K562 (cell line): ENCODE results near the gene BTBD16. TPM values are rescaled to one million over a fixed set of nuclear protein-coding genes. Genes with fewer than 3 reads are reported as not detected.

ENCODE experiments used
- ATAC-seq: fragments of 200-7000 bp; cut with Tn5 transposase; 3 replicates; pipeline ENCODE4 v1.9.1; 2020; ENCODE audit warnings: moderate library complexity
- BruUV-seq: library from RNA; stranded (reverse); fragments of 400-500 nt; replicated peaks from 2 replicates; lab custom pipeline; 2021; lab: Mats Ljungman, UMichigan
- CTCF ChIA-PET: fragments of 300-600 bp; formaldehyde crosslinking; extraction: SDS; loops from one replicate; lab custom pipeline; 2021; ENCODE audit warnings: low intra/inter-chr PET ratio; lab: Yijun Ruan, JAX
- POLR2A ChIA-PET: fragments of 300-600, 350-650 bp; sonication (Branson Sonifier 250); formaldehyde crosslinking; extraction: SDS; loops from one replicate; lab custom pipeline; 2021; ENCODE audit warnings: antibody characterized with exemption, inconsistent platforms; lab: Yijun Ruan, JAX
- DNase-seq, 4 experiments: peaks; one replicate each; pipeline versions ENCODE4 v3.0.0 to v3.0.0-alpha.2; 2011 to 2018; ENCODE audit warnings: low spot score in 3 of 4, mixed read lengths in 3 of 4; ENCODE audit errors: extremely low read depth in 1 of 4
- FAIRE-seq: peaks from 2 replicates; lab custom pipeline; 2011; peaks lifted over from hg19 to GRCh38; lab: Jason Lieb, UNC
- H2AFZ ChIP-seq: 2 replicates; pipeline ENCODE4 v1.6.0; 2011; ENCODE audit warnings: low read depth, low read length, control low read depth, inconsistent platforms
- H3K27ac ChIP-seq: fragments of 200-600 bp; 3 replicates; pipeline ENCODE4 v1.8.0; 2011; ENCODE audit warnings: low read depth, mild to moderate bottlenecking, control low read depth, inconsistent platforms, low read length, moderate library complexity, mixed read lengths; ENCODE audit errors: extremely low read depth
- H3K27me3 ChIP-seq, 2 experiments: fragments of 300-600 bp in 1 of 2; 2 replicates in 1 of 2; 3 replicates in 1 of 2; pipeline versions ENCODE4 v1.6.0 to v1.8.0; 2011; ENCODE audit warnings: inconsistent platforms in 2 of 2, low read length in 2 of 2, mild to moderate bottlenecking in 1 of 2, mixed read lengths in 1 of 2, moderate library complexity in 1 of 2; ENCODE audit not compliant: control insufficient read depth in 2 of 2, insufficient read depth in 2 of 2
- H3K36me3 ChIP-seq: fragments of 300-600 bp; 3 replicates; pipeline ENCODE4 v1.8.0; 2011; ENCODE audit warnings: mild to moderate bottlenecking, low read length, inconsistent platforms; ENCODE audit not compliant: control insufficient read depth, insufficient read depth
- H3K4me1 ChIP-seq, 2 experiments: fragments of 200-600 bp in 1 of 2; replicated peaks in 1 of 2; 2 replicates in 1 of 2; 3 replicates in 1 of 2; pipeline versions ENCODE4 v1.5.1 to v1.8.0; 2011; ENCODE audit warnings: inconsistent platforms in 2 of 2, low read length in 2 of 2, mild to moderate bottlenecking in 1 of 2, mixed read lengths in 1 of 2, moderate library complexity in 1 of 2; ENCODE audit not compliant: control insufficient read depth in 2 of 2, insufficient read depth in 2 of 2
- H3K4me2 ChIP-seq: 2 replicates; pipeline ENCODE4 v1.6.1; 2011; ENCODE audit warnings: low read length, control low read depth, inconsistent platforms, mixed read lengths; ENCODE audit not compliant: insufficient read depth
- H3K4me3 ChIP-seq: fragments of 200-600 bp; sonication (generic), shearing (Covaris generic); 2 replicates; pipeline ENCODE4 v1.5.1; 2016; ENCODE audit warnings: control low read depth, inconsistent platforms
- H3K79me2 ChIP-seq: fragments of 200-600 bp; 3 replicates; pipeline ENCODE4 v1.8.0; 2011; ENCODE audit warnings: low read length, inconsistent platforms; ENCODE audit not compliant: control insufficient read depth, insufficient read depth
- H3K9ac ChIP-seq, 2 experiments: 2 replicates each; pipeline versions ENCODE4 v1.6.0 to v1.6.1; 2011; ENCODE audit warnings: low read depth in 2 of 2, low read length in 2 of 2, control low read depth in 1 of 2, inconsistent platforms in 1 of 2, mild to moderate bottlenecking in 1 of 2, mixed read lengths in 1 of 2; ENCODE audit not compliant: insufficient read depth in 1 of 2
- H3K9me1 ChIP-seq: one replicate; pipeline ENCODE4 v1.6.0; 2011; ENCODE audit warnings: inconsistent platforms, mild to moderate bottlenecking, low read length, moderate library complexity; ENCODE audit not compliant: control insufficient read depth, insufficient read depth
- H3K9me3 ChIP-seq: replicated peaks from 2 replicates; pipeline ENCODE4 v1.5.1; 2011; ENCODE audit warnings: low read depth, low read length, inconsistent platforms; ENCODE audit not compliant: control insufficient read depth, insufficient read depth
- H4K20me1 ChIP-seq: replicated peaks from 2 replicates; pipeline ENCODE4 v1.6.1; 2011; ENCODE audit warnings: low read length, inconsistent platforms, mixed read lengths; ENCODE audit not compliant: control insufficient read depth, insufficient read depth
- ARID1B ChIP-seq: fragments of 450-650 bp; IDR thresholded peaks from 2 replicates; pipeline ENCODE4 v1.6.1; 2016; ENCODE audit warnings: antibody characterized with exemption, mild to moderate bottlenecking, inconsistent platforms
- BHLHE40 ChIP-seq: IDR thresholded peaks from 2 replicates; pipeline ENCODE4 v1.6.1; 2011; ENCODE audit warnings: low read length, improper control_type of control experiment
- E2F4 ChIP-seq: sonication (generic); formaldehyde crosslinking; IDR thresholded peaks from 2 replicates; pipeline ENCODE4 v1.8.0; 2022; ENCODE audit warnings: mild to moderate bottlenecking, low read depth, missing genetic modification reagents
- FOXP4 ChIP-seq: sonication (generic); formaldehyde crosslinking; IDR thresholded peaks from 2 replicates; pipeline ENCODE4 v1.8.0; 2022; ENCODE audit warnings: mild to moderate bottlenecking, missing genetic modification reagents, borderline replicate concordance
- RBBP5 ChIP-seq: fragments of 200-600 bp; sonication (generic); IDR thresholded peaks from 2 replicates; pipeline ENCODE4 v1.6.1; 2012; ENCODE audit warnings: borderline replicate concordance, mild to moderate bottlenecking, low read length, control low read depth, inconsistent platforms; ENCODE audit not compliant: insufficient read depth, poor library complexity, severe bottlenecking
- ZBTB1 ChIP-seq: sonication (generic); formaldehyde crosslinking; IDR thresholded peaks from 2 replicates; pipeline ENCODE4 v1.8.1; 2023; ENCODE audit warnings: missing genetic modification reagents, low read depth, mild to moderate bottlenecking, borderline replicate concordance
- ZFP36 ChIP-seq: fragments of 150-350 bp; IDR thresholded peaks from 2 replicates; pipeline ENCODE4 v1.6.1; 2018; ENCODE audit warnings: low read length, low read depth; ENCODE audit not compliant: partially characterized antibody
- WGBS: fragments of 100-300 bp; shearing (Covaris generic); methylation state at CpG from one replicate; pipeline ENCODE4 v1.1.6; 2016; ENCODE audit warnings: low coverage, mixed read lengths; ENCODE audit not compliant: insufficient coverage; ENCODE audit errors: missing lambda C conversion rate; 5-methylcytosine and 5-hydroxymethylcytosine counted together
- in situ Hi-C: fragments of 300-500 bp; cut with MboI; formaldehyde crosslinking; loops from 4 replicates; pipeline ENCODE4 v1.15.0; 2018; ENCODE audit warnings: inconsistent platforms, mixed read lengths
- intact Hi-C: fragments of 100-400 bp; cut with micrococcal nuclease; formaldehyde crosslinking; loops from 2 replicates; pipeline ENCODE4 v1.14.2; 2022
- polyA plus RNA-seq, 8 experiments: library from polyadenylated mRNA; depleted of rRNA in 4 of 8; stranded (reverse) in 5 of 8; unstranded in 3 of 8; fragments of >200 nt; fragmentation: Nextera tagmentation in 2 of 8; fragmentation: Illumina TruSeq in 1 of 8; extraction: Ambion mirVana in 2 of 8; extraction: Trizol in 1 of 8; gene quantifications; 2 replicates each; pipeline versions ENCODE4 v1.2.1 to v1.2.3, GENCODE V29; 2011 to 2014; ENCODE audit warnings: inconsistent platforms in 1 of 8, missing spikeins in 1 of 8
- total RNA-seq, 7 experiments: library from RNA; depleted of rRNA in 6 of 7; stranded (reverse); fragments of >200 nt in 6 of 7; fragmentation: Illumina TruSeq in 2 of 7; extraction: Trizol in 2 of 7; gene quantifications; 2 replicates each; pipeline versions ENCODE4 v1.2.1 to v1.2.3, GENCODE V29; 2011 to 2021; ENCODE audit warnings: low replicate concordance in 1 of 7

BTBD16 gene
- total and polyA plus RNA-seq, 9 of the 15 experiments (the other 6 are each of a cell fraction or from before 2014, with no cell fraction given) = 0.11 TPM; not detected in 8

- H2AFZ ChIP-seq = no peak overlapping the region
- no peaks in the 10 kb centered on the region for H3K9me1 ChIP-seq
- H3K27me3 ChIP-seq = no peaks in the 10 kb centered on the region; a peak in 1 of 5 replicates
- H3K4me1 ChIP-seq = no peaks in the 10 kb centered on the region
- BruUV-seq = no TSS peak
- CTCF ChIA-PET = no interaction called here
- no peak overlapping the region for H3K4me3 ChIP-seq
- 0% methylated on average over 2 of the region's 3 CpGs for WGBS
- H3K79me2 ChIP-seq = no peaks in the 10 kb centered on the region
- no peak for DNase-seq
- no peak overlapping the region for H3K4me2 ChIP-seq
- no peaks in the 10 kb centered on the region for H3K9me3 ChIP-seq
- no peaks in the 10 kb centered on the region for H4K20me1 ChIP-seq
- H3K27ac ChIP-seq = no peak overlapping the region
- POLR2A ChIA-PET = no interaction called here
- intact Hi-C loops = no loop called here
- TF ChIP-seq RBBP5 (no peak), E2F4 (CRISPR knock-in tag) (no peak), ZFP36 (no peak), BHLHE40 (no peak), FOXP4 (CRISPR knock-in tag) (no peak), ZBTB1 (no peak), ARID1B (no peak)
- no peak for FAIRE-seq
- ATAC-seq = no peak
- in situ Hi-C loops = no loop called here
- no peak overlapping the region for H3K9ac ChIP-seq
- no peaks in the 10 kb centered on the region for H3K36me3 ChIP-seq
Measured at GRCh38 chr10:122288917-122289316, 17.8 kb downstream of the BTBD16 start.
